GM18868 (cell line): ENCODE data around the gene GPALPP1.
A peak's percentile ranks its signal among the peaks of the same experiment; 100 is the strongest.
"Not testable (repeated sequence)": the region's sequence is repeated elsewhere in the genome, so short reads cannot be mapped to it uniquely, and the experiment has no call there.

Experiments used
- ATAC-seq: cut with Tn5 transposase; IDR thresholded peaks from one replicate; pipeline ENCODE4 v1.9.1; 2021; ENCODE audit warnings: mild to moderate bottlenecking, moderate library complexity; ENCODE audit not compliant: unreplicated experiment

The GPALPP1 gene

DNA sequence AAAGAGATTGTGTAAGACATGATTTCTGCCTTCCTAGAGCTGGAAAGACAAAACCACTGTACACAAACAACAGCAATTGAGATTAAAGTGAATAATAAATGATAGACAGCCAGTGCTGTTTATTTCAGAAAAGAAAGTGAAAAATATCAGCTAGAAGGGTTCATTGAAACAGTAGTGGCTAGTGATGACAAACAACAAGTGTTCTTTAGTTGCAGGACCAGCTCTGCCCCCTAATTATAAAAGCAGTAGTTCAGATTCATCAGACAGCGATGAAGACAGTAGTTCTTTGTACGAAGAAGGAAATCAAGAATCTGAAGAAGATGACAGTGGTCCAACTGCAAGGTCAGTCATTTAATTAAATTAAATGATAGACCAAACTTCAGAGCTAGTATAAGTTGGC is 14.8 kb downstream of the GPALPP1 start:
- ATAC-seq, result no peak

DNA sequence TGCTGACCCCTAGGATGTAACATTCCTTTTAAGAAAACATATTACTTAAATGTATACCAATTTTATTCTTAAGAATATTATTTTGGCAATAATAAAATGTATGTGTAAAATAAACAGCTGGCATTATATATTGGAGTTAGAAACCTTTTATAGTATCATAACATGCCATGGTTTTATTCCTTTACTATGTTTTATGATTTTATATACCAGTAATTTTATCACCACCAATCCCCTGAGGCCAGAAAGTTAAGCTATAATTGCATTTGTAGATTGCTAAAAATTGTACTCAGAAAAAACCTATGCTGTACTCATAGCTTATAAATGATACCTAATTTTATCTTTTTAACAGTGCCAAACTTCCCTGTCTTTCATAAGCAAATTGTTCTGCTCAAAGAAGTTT is 17.9 kb downstream of the GPALPP1 start:
- no peak for ATAC-seq

DNA sequence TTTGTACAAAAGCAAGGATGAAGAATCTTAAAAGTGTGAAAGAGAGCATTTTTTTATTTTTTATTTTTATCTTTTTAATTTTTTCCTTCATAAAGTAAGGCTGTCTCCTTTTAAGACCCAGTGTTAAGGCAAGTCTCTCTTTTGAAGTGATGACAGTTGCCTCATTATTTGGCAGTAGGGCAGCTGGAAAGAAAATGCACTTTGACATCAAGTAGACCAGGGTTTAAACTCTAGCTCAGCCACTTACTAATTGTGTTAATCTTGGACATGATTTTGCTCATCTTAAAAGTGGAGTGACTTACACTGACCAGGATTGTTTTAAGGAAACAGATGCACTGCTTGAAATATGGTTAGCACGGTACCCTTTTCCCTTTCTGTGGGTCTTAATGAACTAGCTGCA is 18.5 kb downstream of the GPALPP1 start:
- no peak for ATAC-seq

DNA sequence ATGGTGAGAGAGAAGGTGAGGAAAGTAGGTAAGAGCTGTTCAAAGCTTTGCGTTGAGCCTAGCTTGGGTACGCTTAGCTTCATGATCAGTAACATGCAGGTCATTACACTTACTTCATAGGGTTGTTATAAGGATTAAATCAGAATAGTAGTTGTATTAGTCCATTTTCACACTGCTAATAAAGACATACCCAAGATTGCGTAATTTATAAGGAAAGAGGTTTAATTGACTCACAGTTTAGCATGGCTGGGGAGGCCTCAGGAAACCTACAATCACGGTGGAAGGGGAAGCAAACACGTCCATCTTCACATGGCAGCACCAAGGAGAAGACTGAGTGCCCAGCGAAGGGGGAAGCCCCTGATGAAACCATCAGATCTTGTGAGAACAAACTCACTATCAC is 21.9 kb downstream of the GPALPP1 start:
- ATAC-seq, result no peak

DNA sequence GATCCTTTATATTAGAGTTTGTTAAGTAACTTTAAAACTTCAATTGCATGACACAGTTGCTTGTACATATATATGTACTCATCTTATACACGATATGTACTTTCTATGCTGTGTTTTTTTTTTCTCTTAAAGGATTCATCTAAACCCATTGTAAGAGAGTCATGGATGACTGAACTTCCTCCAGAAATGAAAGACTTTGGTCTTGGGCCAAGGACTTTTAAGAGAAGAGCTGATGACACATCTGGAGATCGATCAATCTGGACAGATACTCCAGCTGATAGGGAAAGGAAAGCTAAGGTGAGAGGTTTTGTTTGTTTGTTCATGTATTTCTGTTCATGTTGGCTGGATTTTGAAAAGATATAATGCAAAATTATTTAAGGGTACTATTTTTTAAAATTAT is 26.0 kb downstream of the GPALPP1 start:
- no peak for ATAC-seq

DNA sequence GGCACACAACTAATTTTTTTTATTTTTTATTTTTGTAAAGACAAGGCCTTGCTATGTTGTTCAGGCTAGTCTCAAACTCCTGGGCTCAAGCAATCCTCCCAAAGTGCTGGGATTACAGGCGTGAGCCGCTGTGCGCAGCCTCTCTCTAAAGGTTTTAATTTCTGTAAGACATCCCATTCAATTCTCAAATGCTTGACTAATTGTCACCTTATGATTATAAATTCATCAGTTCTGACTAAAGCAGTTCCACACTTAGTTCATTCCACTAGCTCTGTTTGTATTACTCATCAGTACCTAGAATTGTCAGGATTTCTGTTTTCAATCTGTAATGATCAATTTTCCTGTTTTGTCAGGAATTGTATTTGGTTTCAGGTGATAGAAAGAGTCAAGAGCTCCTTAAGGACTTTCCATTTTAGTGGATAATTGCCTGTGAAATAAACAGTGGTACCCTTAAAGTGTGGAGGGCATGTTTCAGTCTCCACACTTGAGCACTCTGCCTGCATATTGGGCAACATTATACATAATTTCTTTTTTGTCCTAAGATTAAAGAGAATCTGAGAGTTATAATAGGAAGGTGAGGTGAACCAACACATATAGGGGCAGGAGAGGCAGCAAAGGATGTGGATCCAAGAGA is 27.6 kb downstream of the GPALPP1 start:
- no peak for ATAC-seq

DNA sequence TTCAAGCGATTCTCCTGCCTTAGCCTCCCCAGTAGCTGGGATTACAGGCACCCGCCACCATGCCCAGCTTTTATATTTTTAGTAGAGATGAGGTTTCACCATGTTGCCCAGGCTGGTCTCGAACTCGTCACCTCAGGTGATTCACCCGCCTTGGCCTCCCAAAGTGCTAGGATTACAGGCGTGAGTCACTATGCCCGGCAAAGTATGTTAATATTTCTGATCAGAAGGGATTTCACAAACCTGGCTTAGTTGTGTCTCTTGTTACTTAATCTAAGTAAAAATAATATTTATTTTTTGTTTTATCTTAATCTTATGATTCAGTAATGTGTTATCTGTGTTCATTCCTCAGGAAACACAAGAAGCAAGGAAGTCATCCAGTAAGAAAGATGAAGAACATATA is 30.6 kb downstream of the GPALPP1 start:
- not testable (repeated sequence) for ATAC-seq

DNA sequence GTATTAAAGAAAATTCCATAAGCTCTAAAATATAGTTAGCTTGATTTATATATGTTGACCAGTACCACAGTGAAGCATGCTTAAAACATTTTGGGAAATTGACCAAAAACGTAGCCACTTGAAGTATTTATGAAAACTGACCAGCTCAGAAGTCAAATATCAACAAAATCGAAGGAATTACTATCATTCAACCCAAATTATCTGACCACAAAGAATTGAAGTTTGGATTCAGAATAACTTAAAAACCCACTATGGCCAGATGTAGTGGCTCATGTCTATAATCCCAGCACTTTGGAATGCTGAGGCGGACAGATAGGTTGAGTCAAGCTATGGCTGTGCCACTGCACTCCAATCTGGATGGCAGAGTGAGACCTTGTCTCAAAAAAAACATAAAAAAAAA is 31.9 kb downstream of the GPALPP1 start:
- ATAC-seq, result no peak

DNA sequence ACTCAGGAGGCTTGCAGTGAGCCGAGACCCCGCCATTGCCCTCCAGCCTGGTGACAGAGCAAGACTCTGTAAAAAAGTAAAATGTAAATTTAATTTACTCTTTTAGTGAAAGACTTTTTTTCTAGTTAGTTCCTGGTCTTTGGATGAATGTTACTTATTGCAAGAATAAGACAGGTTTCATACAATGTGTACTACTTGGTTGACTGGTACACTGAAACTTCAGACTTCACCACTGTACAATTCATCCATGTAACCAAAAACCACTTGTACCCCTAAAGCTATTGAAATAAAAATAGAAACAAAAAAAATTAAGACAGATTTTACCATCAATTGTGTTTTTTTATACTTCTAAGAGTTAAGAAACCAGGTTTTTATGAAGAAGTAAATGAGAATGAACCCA is 35.5 kb downstream of the GPALPP1 start:
- no peak for ATAC-seq

DNA sequence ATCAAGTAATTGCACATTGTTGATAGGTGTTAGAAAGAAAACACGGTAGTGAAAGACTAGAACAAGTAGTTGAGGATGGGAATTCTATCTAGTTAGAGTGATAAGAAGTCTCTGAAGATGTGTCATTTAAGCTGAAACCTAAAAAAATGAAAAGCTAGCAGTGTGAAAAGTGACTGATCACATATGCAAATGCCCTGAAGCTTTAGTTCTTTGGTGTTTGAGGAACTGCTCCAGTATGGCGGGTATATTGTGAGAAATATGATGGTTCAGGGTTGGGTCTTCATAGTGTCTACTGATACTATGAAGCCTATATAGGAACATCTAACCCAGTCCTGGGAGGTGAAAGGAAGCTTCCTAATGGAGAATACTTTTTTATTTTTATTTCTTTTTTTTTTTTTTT is 45.0 kb downstream of the GPALPP1 start:
- ATAC-seq, result no peak

DNA sequence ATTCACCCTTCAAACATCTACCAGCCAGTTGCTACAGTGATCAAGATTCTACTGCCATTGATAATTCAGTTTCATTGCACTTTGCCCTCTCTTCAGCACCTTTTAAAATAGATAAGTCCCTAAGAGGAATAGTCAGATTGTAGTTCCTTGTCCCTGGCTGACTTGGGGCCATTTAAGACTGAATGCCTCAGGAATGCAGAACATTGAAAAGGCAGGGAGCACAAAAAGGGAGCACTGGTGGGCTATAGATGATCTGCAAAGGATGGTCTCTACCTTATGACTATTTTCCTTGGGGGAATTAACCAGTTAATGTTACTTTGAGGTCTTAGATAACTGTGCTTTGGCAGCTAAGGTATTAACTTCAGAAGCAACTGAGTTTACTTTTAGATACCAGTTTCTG is 46.9 kb downstream of the GPALPP1 start:
- ATAC-seq, result no peak

DNA sequence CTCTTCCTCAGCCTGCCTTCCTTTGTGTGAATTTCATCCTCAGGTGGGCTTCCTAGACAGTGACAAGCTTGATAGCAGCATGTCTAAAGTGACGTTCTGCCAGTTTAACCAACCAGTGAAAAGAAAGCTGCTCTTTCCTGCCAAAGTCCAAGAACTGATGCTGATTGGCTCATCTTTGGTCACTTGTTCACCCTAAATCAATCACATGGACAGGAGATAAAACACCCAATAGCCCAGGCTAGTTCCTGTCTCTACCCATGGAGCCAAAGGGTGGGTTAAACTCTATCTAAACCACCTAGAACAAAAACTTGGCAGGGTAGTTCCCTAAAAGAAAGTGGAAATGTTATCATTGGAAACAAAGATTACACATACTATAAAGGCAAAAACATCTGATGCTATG is 50.8 kb downstream of the GPALPP1 start:
- no peak for ATAC-seq

DNA sequence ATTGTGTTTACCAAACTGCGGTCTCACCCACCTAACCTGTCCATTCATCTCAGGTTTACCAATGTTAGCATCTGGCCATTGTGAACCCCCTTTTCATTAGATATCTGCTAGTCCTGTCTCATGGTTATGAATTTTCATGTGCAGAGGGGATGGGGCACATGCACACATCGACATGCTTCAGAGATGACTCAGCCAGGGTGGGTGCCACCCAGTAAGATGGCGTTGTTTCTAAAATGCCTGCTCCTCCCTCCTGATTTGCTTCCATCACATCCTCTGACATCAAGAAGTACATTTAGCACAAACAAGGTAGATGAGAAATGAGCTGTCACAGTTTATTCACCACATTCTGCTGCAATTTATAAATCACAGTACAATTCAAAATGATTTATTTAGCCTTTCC is 51.3 kb downstream of the GPALPP1 start:
- no peak for ATAC-seq

DNA sequence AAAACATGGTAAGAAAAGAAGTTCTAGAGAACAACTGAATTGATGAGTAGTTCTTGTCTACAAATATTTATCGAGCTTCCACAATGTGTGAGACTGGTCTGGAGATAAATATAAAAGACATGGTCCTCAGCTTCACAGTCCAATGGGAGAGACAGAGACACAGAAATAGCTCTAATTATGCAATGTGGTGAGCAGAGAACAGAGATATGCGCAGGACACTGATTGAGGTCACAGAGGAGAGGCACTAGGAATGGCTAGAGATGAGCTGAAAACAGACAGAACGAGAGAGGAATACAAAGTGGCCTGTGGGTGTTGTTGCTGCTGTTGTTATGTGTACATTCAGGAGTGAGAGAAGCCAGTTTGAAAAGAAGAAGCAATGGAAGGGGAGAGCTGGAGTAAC is 53.2 kb downstream of the GPALPP1 start:
- ATAC-seq, result no peak

DNA sequence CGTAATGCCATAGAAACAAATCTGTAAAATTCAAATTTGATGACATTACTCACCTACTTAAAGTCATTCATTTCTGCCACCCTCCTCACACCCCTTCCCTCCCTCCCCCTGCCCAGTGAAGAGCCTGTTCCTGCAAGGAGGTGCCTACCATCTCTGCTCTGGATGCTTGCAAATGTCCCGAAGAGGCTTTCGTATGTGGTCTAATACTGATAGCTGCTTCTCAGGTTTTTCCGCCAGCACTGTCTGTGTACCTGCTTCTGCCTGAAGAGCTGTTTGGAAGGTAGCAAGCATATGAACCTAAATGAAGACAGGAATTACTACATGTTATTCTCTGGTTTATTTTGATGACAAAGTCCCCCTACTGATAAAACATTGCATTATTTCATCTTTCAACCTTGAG is 57.1 kb downstream of the GPALPP1 start:
- no peak for ATAC-seq

DNA sequence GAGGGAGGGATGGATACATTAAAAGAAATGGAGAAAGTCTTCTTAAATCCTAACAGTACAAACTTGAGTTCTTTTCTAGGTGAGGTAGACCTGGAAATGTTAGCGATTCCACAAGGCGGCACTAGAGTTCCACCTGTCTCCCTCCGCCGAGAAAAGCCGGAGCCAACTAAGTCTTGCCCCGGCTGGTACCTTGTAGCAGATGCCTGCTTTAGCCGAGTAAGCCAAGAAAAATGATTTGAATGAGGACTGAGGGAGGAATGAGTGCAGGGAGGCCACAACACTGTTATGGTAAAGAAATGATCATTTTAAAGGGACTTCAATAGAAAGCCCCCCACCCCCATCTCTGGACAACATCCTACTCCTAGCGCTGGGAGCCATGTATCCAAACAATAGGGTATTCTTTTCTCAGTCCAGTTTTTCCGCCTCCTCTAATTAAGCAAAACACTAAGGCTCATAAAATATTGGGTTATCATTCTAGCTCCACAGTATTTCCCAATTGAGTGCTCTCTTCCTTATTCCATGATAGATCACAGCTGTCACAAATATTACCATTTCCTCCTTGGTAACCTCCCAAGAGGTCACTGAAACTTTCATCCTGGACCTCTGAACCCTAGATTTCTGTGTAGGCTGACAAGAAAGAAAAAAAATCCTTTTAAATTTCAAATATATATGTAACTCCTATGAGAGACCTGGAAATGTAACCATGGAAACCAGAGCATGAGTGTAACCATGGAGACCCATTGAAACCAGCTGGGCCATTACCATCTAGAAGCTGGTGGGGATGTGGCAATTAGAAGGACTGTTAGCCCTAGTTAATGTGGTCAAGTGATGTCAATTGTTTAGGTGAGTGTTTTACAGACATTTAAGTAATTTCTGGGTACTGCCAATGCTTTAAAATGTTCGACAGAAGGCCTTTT is 58.3 kb downstream of the GPALPP1 start:
- peak; percentile 71 for ATAC-seq

DNA sequence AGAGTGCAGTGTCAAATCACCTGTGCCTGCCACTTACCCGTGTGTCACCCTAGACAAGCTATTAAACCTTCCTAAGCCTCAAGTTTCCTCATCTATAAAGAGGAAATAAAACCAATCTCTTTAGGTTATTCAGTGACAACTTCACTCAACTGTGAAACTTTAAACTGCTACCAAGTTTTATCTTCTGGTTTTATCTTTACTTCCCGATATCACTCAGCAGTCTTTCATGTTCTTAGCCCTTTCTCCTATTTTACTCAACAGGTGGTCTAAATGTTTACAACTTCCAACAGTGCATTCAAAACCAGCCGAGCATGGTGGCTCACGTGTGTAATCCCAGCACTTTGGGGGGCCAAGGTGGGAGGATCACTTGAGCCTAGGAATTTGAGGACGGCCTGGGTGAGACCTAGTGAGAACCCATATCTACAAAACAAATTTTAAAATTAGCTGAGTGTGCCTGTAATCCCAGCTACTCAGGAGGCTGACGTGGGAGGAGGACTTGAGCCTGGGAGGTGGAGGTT is 59.6 kb downstream of the GPALPP1 start:
- ATAC-seq, result peak; percentile 49

DNA sequence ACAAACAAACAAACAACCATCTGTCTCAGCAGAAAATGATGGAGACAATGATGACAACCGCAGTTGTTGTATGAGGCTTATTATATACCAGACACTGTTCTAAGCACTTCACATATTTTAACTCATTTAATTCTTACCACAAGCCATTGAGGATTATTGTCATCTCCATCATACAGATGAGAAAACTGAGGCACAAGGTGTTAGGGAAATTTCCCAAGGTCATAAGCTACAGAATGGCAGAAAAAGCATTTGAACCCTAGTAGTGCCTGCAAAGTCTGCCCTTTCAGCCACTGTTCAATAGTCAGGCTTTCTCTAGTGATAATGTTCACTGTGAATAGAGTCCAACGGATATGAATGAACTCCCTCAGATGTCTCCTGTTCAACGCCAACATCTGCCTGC is 60.1 kb downstream of the GPALPP1 start:
- ATAC-seq, result no peak

DNA sequence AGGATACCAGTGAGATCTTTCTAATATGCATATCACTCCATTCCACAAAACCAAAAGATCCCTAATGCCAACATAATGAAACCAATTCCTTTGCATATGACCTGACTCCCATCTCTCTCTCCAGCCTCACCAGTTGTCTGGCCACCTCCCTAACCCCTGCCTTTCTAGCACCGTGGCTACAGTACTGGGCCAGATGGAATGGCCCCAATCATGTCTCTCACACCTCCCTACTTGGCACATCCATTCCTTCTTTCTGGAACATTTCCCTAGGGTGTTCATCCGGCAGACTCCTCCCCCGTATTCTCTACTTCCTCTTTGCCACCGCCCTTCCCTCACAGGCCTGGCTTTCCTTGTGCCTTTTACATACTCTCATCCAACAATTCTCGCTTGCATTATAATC is 62.0 kb downstream of the GPALPP1 start:
- ATAC-seq, result no peak

DNA sequence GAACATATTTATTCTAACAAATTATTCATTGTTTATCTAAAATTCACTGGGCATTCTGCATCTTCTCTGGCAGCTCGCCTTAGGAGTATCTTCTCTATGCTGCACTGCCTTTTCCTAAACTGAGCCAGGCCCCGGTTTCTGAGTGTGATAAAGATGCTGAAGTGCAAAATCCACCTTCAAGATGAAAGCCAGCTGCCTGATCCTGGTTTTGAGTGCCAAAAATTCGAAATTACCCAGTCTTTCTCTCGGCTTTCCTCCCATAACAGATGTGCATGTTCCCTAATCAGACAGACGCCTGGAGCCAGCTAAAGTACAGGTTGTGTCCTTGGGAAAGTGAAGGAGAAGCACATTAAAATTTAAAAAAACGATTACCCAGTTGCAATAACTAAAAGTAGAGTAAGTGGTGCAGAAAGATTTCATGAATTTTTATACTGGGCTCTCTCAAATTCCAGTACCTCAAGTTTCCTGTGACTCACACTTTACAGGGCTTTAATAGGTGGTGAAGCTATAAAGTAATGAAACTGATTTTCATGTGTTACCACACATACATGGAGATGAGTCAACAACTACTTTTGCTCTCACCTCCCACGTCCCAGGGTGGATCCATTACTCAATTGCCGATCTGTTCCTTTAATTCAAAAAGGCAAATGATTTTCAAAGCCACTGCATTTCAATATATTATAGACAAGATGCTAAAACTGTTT is 66.0 kb downstream of the GPALPP1 start:
- ATAC-seq, result peak; percentile 80

DNA sequence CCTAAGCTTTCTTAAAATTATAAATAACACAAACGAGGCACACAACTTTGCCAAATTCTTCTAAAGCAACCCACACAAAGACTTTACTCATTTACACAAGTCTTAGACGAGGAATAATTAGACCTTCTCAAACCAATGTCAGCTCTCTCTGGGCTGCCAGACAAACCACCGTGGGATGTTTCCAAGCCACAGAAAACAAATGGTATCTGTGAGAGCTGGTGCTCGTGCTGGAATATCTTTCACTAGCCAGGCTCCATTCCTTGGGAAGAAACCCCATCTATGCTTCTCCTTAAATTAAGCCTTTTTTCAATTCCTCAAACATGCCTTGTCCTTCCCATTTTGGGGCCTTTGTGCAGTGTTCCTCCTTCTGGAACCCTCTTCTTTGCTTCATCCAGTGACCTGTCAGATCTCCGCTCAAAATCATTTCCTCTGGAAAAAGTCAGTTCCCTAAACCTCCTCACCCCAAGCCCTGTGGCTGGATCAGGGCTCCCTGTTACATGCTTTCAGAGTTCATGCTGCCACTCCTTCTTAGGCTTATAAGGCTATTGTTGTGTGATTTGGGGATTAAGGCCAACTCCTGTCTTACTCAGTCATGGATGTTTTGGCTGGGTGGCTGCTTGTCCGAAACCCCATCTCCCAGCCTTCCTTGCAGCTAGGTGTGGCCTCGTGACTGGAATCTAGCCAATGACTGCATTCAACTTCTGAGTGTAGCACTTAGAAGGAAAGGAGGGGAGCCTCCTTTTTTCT is 66.7 kb downstream of the GPALPP1 start:
- ATAC-seq, result no peak
